ENCODE results near the gene MAVS.

Gene MAVS

GRCh38 chr20:3847429-3847940, 851 bp downstream of the MAVS start:
- no peak for TF ChIP-seq CTCF (IDR thresholded peaks at IDR 0.05; ENCODE audit: low read depth, low read length, missing control alignments)
- in situ Hi-C loops (cut with HindIII; ENCODE audit: low pct_ligation_motif_present, low sequenced_read_pairs) = no loop called here
- H3K27ac ChIP-seq = peak overlapping the region; percentile 55
- H3K4me3 ChIP-seq (ENCODE audit: low read depth, low read length) = peak overlapping the region; percentile 90
- H3K36me3 ChIP-seq (replicated peaks) = no peaks in the 10 kb centered on the region
- no peak for DNase-seq
- H3K27me3 ChIP-seq (replicated peaks) = no peaks in the 10 kb centered on the region

- H3K27me3 ChIP-seq (replicated peaks) = no peaks in the 10 kb centered on the region
- in situ Hi-C loops (cut with HindIII; ENCODE audit: low pct_ligation_motif_present, low sequenced_read_pairs) = no loop called here
- H3K27ac ChIP-seq = no peak overlapping the region
- no peak for DNase-seq
- no peak overlapping the region for H3K4me3 ChIP-seq (ENCODE audit: low read depth, low read length)
- no peaks in the 10 kb centered on the region for H3K36me3 ChIP-seq (replicated peaks)
- TF ChIP-seq CTCF (IDR thresholded peaks at IDR 0.05; ENCODE audit: low read depth, low read length, missing control alignments) = no peak
These were observed 1.9 kb downstream of the MAVS start for GRCh38 chr20:3848565-3848964.

DNA sequence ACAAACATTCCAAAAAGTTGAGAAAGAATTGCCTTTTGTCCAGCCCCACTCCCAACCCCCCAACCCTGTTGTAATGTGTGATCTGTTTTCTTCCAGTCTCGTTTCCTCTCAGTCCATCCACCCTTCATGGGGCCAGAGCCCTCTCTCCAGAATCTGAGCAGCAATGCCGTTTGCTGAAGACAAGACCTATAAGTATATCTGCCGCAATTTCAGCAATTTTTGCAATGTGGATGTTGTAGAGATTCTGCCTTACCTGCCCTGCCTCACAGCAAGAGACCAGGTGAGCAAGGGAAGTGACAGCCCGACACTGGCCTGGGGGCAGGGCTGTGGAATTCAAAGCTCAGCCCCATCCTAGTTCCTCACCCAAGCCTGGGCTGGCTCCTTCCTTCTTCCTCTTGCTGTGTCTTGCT, 7.8 kb downstream of the MAVS start:
- H3K27ac ChIP-seq = no peak overlapping the region
- peaks cover 33% of the 10 kb centered on the region for H3K36me3 ChIP-seq (replicated peaks)
- DNase-seq = no peak
- in situ Hi-C loops (cut with HindIII; ENCODE audit: low pct_ligation_motif_present, low sequenced_read_pairs) = no loop called here
- no peak overlapping the region for H3K4me3 ChIP-seq (ENCODE audit: low read depth, low read length)
- no peak for TF ChIP-seq CTCF (IDR thresholded peaks at IDR 0.05; ENCODE audit: low read depth, low read length, missing control alignments)
- H3K27me3 ChIP-seq (replicated peaks) = no peaks in the 10 kb centered on the region

DNA sequence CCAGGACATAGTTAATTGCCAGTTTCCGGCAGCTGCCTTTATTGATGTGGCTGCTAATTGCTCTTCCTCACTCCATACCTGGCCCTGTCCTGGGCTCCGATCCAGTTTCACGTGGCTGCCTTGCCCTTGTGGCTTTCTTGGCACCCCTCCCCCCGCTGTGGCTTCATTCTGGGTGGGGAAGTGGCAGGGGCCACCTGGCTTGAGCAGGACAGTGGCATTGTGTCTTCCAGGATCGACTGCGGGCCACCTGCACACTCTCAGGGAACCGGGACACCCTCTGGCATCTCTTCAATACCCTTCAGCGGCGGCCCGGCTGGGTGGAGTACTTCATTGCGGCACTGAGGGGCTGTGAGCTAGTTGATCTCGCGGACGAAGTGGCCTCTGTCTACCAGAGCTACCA, 10.8 kb downstream of the MAVS start:
- no peak for TF ChIP-seq CTCF (IDR thresholded peaks at IDR 0.05; ENCODE audit: low read depth, low read length, missing control alignments)
- in situ Hi-C loops (cut with HindIII; ENCODE audit: low pct_ligation_motif_present, low sequenced_read_pairs) = no loop called here
- no peak overlapping the region for H3K4me3 ChIP-seq (ENCODE audit: low read depth, low read length)
- H3K27ac ChIP-seq = no peak overlapping the region
- H3K36me3 ChIP-seq (replicated peaks) = peaks cover 58% of the 10 kb centered on the region
- no peaks in the 10 kb centered on the region for H3K27me3 ChIP-seq (replicated peaks)
- DNase-seq = no peak

DNA sequence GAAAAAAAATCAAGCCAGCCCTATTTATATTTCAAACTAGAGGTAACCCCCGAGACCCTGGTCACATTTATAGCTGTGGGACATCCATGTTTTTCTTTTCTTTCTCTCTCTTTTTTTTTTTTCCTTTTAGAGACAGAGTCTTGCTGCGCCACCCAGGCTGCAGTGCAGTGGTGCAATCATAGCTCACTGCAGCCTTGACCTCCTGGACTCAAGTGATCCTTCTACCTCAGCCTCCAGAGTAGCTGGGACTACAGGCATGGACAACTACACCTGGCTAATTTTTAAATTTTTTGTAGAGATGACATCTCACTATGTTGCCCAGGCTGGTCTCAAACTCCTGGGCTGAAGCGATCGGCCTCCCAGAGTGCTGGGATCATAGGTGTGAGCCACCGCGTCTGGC, 12.1 kb downstream of the MAVS start:
- in situ Hi-C loops (cut with HindIII; ENCODE audit: low pct_ligation_motif_present, low sequenced_read_pairs) = no loop called here
- H3K36me3 ChIP-seq (replicated peaks) = peaks cover 71% of the 10 kb centered on the region
- no peak for TF ChIP-seq CTCF (IDR thresholded peaks at IDR 0.05; ENCODE audit: low read depth, low read length, missing control alignments)
- no peak for DNase-seq
- H3K27ac ChIP-seq = no peak overlapping the region
- H3K4me3 ChIP-seq (ENCODE audit: low read depth, low read length) = no peak overlapping the region
- H3K27me3 ChIP-seq (replicated peaks) = no peaks in the 10 kb centered on the region

GRCh38 chr20:3861191-3861590, 14.6 kb downstream of the MAVS start:
- no peak for TF ChIP-seq CTCF (IDR thresholded peaks at IDR 0.05; ENCODE audit: low read depth, low read length, missing control alignments)
- peaks cover 86% of the 10 kb centered on the region for H3K36me3 ChIP-seq (replicated peaks)
- no peak overlapping the region for H3K27ac ChIP-seq
- H3K4me3 ChIP-seq (ENCODE audit: low read depth, low read length) = no peak overlapping the region
- H3K27me3 ChIP-seq (replicated peaks) = no peaks in the 10 kb centered on the region
- no peak for DNase-seq
- in situ Hi-C loops (cut with HindIII; ENCODE audit: low pct_ligation_motif_present, low sequenced_read_pairs) = no loop called here
